Mononuclear cell (primary cell): ENCODE results near the gene ACTN4. TPM values are rescaled to one million over a fixed set of nuclear protein-coding genes. Genes with fewer than 3 reads are reported as not detected.

Experiments used
- H3K27me3 ChIP-seq: 2 replicates; pipeline ENCODE4 v1.6.0; 2011; ENCODE audit warnings: low read length, control low read depth; ENCODE audit not compliant: insufficient read depth
- H3K4me1 ChIP-seq: 2 replicates; pipeline ENCODE4 v1.5.1; 2011; ENCODE audit warnings: mild to moderate bottlenecking, low read length, control low read depth; ENCODE audit not compliant: insufficient read depth
- H3K4me3 ChIP-seq: 2 replicates; pipeline ENCODE4 v1.5.1; 2011; ENCODE audit warnings: mild to moderate bottlenecking, low read length, moderate library complexity
- H3K9me3 ChIP-seq: 2 replicates; pipeline ENCODE4 v1.5.1; 2011; ENCODE audit warnings: low read depth, mild to moderate bottlenecking, control low read depth, low read length
- total RNA-seq: library from RNA; depleted of rRNA; stranded (reverse); fragments of >200 nt; gene quantifications from one replicate; pipeline ENCODE4 v1.2.3, GENCODE V29; 2012

The ACTN4 gene
- total RNA-seq, 1 donor = 59.0 TPM

- no peaks in the 10 kb centered on the region for H3K9me3 ChIP-seq
- H3K4me3 ChIP-seq = no peak overlapping the region
- H3K27me3 ChIP-seq = no peaks in the 10 kb centered on the region
- H3K4me1 ChIP-seq = peaks cover 93% of the 10 kb centered on the region
Observed at GRCh38 chr19:38690146-38690545, 42.7 kb downstream of the ACTN4 start.

GRCh38 chr19:38690832-38691231, 43.4 kb downstream of the ACTN4 start:
- Histone ChIP-seq H3K27me3 (no peaks in the 10 kb centered on the region), H3K9me3 (no peaks in the 10 kb centered on the region), H3K4me3 (no peak overlapping the region), H3K4me1 (peaks cover 93% of the 10 kb centered on the region)

GRCh38 chr19:38691938-38692457, 44.5 kb downstream of the ACTN4 start:
- H3K4me1 ChIP-seq = peaks cover 92% of the 10 kb centered on the region
- H3K9me3 ChIP-seq = no peaks in the 10 kb centered on the region
- no peak overlapping the region for H3K4me3 ChIP-seq
- H3K27me3 ChIP-seq = no peaks in the 10 kb centered on the region

GRCh38 chr19:38692458-38693379, 45.3 kb downstream of the ACTN4 start:
- H3K4me3 ChIP-seq = no peak overlapping the region
- no peaks in the 10 kb centered on the region for H3K9me3 ChIP-seq
- H3K4me1 ChIP-seq = peaks cover 90% of the 10 kb centered on the region
- no peaks in the 10 kb centered on the region for H3K27me3 ChIP-seq

GRCh38 chr19:38693380-38694223, 46.2 kb downstream of the ACTN4 start:
- Histone ChIP-seq H3K9me3 (no peaks in the 10 kb centered on the region), H3K4me1 (peaks cover 89% of the 10 kb centered on the region), H3K4me3 (no peak overlapping the region), H3K27me3 (no peaks in the 10 kb centered on the region)

GRCh38 chr19:38695317-38695683, 47.9 kb downstream of the ACTN4 start:
- no peak overlapping the region for H3K4me3 ChIP-seq
- no peaks in the 10 kb centered on the region for H3K27me3 ChIP-seq
- H3K4me1 ChIP-seq = peaks cover 80% of the 10 kb centered on the region
- H3K9me3 ChIP-seq = no peaks in the 10 kb centered on the region

- no peaks in the 10 kb centered on the region for H3K27me3 ChIP-seq
- H3K9me3 ChIP-seq = no peaks in the 10 kb centered on the region
- H3K4me1 ChIP-seq = peaks cover 72% of the 10 kb centered on the region
- H3K4me3 ChIP-seq = no peak overlapping the region
Observed at GRCh38 chr19:38695832-38696728, 48.6 kb downstream of the ACTN4 start.

GRCh38 chr19:38696729-38697055, 49.2 kb downstream of the ACTN4 start:
- H3K27me3 ChIP-seq = no peaks in the 10 kb centered on the region
- H3K9me3 ChIP-seq = no peaks in the 10 kb centered on the region
- peaks cover 66% of the 10 kb centered on the region for H3K4me1 ChIP-seq
- H3K4me3 ChIP-seq = no peak overlapping the region

- Histone ChIP-seq H3K4me3 (no peak overlapping the region), H3K9me3 (no peaks in the 10 kb centered on the region), H3K27me3 (no peaks in the 10 kb centered on the region), H3K4me1 (peaks cover 61% of the 10 kb centered on the region)
Observed at GRCh38 chr19:38697197-38697596, 49.7 kb downstream of the ACTN4 start.

GRCh38 chr19:38697641-38698071, 50.2 kb downstream of the ACTN4 start:
- Histone ChIP-seq H3K4me1 (peaks cover 56% of the 10 kb centered on the region), H3K4me3 (no peak overlapping the region), H3K27me3 (no peaks in the 10 kb centered on the region), H3K9me3 (no peaks in the 10 kb centered on the region)

GRCh38 chr19:38698225-38699026, 51.0 kb downstream of the ACTN4 start:
- no peaks in the 10 kb centered on the region for H3K27me3 ChIP-seq
- H3K4me1 ChIP-seq = peaks cover 49% of the 10 kb centered on the region
- no peaks in the 10 kb centered on the region for H3K9me3 ChIP-seq
- H3K4me3 ChIP-seq = no peak overlapping the region

- Histone ChIP-seq H3K9me3 (no peaks in the 10 kb centered on the region), H3K4me1 (peaks cover 43% of the 10 kb centered on the region), H3K4me3 (no peak overlapping the region), H3K27me3 (no peaks in the 10 kb centered on the region)
Observed at GRCh38 chr19:38699027-38699346, 51.5 kb downstream of the ACTN4 start.

GRCh38 chr19:38699647-38700349, 52.3 kb downstream of the ACTN4 start:
- H3K27me3 ChIP-seq = no peaks in the 10 kb centered on the region
- no peak overlapping the region for H3K4me3 ChIP-seq
- H3K9me3 ChIP-seq = no peaks in the 10 kb centered on the region
- H3K4me1 ChIP-seq = peaks cover 35% of the 10 kb centered on the region
